Karpas-422 (cell line): ENCODE measurements around the gene SH3YL1. TPM values are rescaled to one million over a fixed set of nuclear protein-coding genes. Genes with fewer than 3 reads are reported as not detected.

Source experiments
- DNase-seq: peaks from one replicate; pipeline ENCODE4 v3.0.0-alpha.2; 2015
- H2AFZ ChIP-seq: fragments of 200-600 bp; sonication (generic); 2 replicates; pipeline ENCODE4 v1.6.1; 2014; ENCODE audit warnings: antibody characterized with exemption, low read length, mixed read lengths
- H3K27ac ChIP-seq: fragments of 200-600 bp; sonication (generic); 2 replicates; pipeline ENCODE4 v1.5.1; 2014; ENCODE audit warnings: mild to moderate bottlenecking, low read length, moderate library complexity
- H3K27me3 ChIP-seq: fragments of 200-600 bp; sonication (generic); 2 replicates; pipeline ENCODE4 v1.6.1; 2014; ENCODE audit warnings: low read length, mixed read lengths
- H3K36me3 ChIP-seq: fragments of 200-600 bp; sonication (generic); 2 replicates; pipeline ENCODE4 v1.6.1; 2014; ENCODE audit warnings: low read length, mixed read lengths; ENCODE audit not compliant: insufficient read depth
- H3K4me1 ChIP-seq: fragments of 200-600 bp; sonication (generic); 2 replicates; pipeline ENCODE4 v1.6.1; 2014; ENCODE audit warnings: mild to moderate bottlenecking, low read length, mixed read lengths
- H3K4me2 ChIP-seq: fragments of 200-600 bp; sonication (generic); 2 replicates; pipeline ENCODE4 v1.6.1; 2014; ENCODE audit warnings: low read length, low read depth, mild to moderate bottlenecking; ENCODE audit not compliant: poor library complexity, severe bottlenecking
- H3K4me3 ChIP-seq: fragments of 200-600 bp; sonication (generic); 2 replicates; pipeline ENCODE4 v1.5.1; 2014; ENCODE audit warnings: mild to moderate bottlenecking, antibody characterized with exemption, low read length, mixed read lengths
- H3K79me2 ChIP-seq: fragments of 200-600 bp; sonication (generic); 2 replicates; pipeline ENCODE4 v1.6.1; 2014; ENCODE audit warnings: mild to moderate bottlenecking, low read length, mixed read lengths
- H3K9ac ChIP-seq: fragments of 200-600 bp; sonication (generic); 2 replicates; pipeline ENCODE4 v1.6.0; 2014; ENCODE audit warnings: low read length
- H3K9me2 ChIP-seq: fragments of 200-600 bp; sonication (generic), shearing (Covaris generic); replicated peaks from 2 replicates; pipeline ENCODE4 v1.6.0; 2014; ENCODE audit warnings: mild to moderate bottlenecking, low read length, moderate library complexity; ENCODE audit not compliant: insufficient read depth
- H3K9me3 ChIP-seq: fragments of 300-700, 200-600 bp; sonication (generic); 2 replicates; pipeline ENCODE4 v1.6.1; 2014; ENCODE audit warnings: low read length, mixed read lengths
- H4K20me1 ChIP-seq: fragments of 200-600 bp; sonication (generic); 2 replicates; pipeline ENCODE4 v1.6.1; 2014; ENCODE audit warnings: mild to moderate bottlenecking, antibody characterized with exemption, low read length, low read depth; ENCODE audit not compliant: insufficient read depth
- total RNA-seq: library from RNA; depleted of rRNA; stranded (reverse); fragments of >200 nt; shearing (Covaris generic); gene quantifications from 2 replicates; pipeline ENCODE4 v1.2.3, GENCODE V29; 2014; ENCODE audit warnings: low replicate concordance

Gene SH3YL1
- total RNA-seq, 1 experiment from 2014 or later: 20.6 TPM

DNA sequence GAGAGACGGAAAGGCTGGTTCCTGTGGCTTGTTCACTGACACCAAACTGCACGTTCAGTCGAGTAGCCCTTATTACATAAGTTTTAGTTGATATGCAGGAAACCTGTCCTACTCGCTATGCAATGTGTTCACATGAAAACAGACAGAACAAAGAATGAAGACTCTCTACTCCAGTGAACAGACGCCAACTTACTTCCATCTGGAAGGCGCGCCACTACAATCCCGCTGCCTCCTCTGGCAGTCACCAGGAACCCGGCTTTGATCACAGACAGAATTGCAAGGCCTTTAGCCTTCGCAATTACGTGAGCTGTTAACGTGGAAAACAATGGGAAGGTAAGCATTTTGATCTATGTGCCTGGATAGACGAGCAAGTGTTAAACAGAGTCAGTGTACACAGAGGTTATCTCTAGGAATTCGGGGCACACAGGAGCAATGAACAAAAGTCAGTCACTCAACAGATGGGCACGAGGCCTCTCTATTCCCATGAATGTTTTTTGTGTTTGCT is 14.2 kb downstream of the SH3YL1 start:
- no peak overlapping the region for H3K4me2 ChIP-seq
- no peaks in the 10 kb centered on the region for H3K36me3 ChIP-seq
- no peaks in the 10 kb centered on the region for H3K9me3 ChIP-seq
- H2AFZ ChIP-seq: no peak overlapping the region
- H3K79me2 ChIP-seq: no peaks in the 10 kb centered on the region
- H3K4me3 ChIP-seq: no peak overlapping the region
- H3K4me1 ChIP-seq: no peaks in the 10 kb centered on the region
- H3K9ac ChIP-seq: no peak overlapping the region
- H4K20me1 ChIP-seq: no peaks in the 10 kb centered on the region
- no peaks in the 10 kb centered on the region for H3K9me2 ChIP-seq
- no peak for DNase-seq
- no peak overlapping the region for H3K27ac ChIP-seq
- H3K27me3 ChIP-seq: no peaks in the 10 kb centered on the region

GRCh38 chr2:248724-249123 is 15.1 kb downstream of the SH3YL1 start:
- DNase-seq: no peak
- Histone ChIP-seq H3K9me2 (no peaks in the 10 kb centered on the region), H3K4me2 (no peak overlapping the region), H4K20me1 (no peaks in the 10 kb centered on the region), H3K27ac (no peak overlapping the region), H3K36me3 (no peaks in the 10 kb centered on the region), H3K9ac (no peak overlapping the region), H3K9me3 (no peaks in the 10 kb centered on the region), H3K79me2 (no peaks in the 10 kb centered on the region), H3K4me3 (no peak overlapping the region), H3K4me1 (no peaks in the 10 kb centered on the region), H3K27me3 (no peaks in the 10 kb centered on the region), H2AFZ (no peak overlapping the region)

- H3K27me3 ChIP-seq: no peaks in the 10 kb centered on the region
- H3K4me1 ChIP-seq: no peaks in the 10 kb centered on the region
- H3K9me2 ChIP-seq: no peaks in the 10 kb centered on the region
- no peaks in the 10 kb centered on the region for H3K9me3 ChIP-seq
- no peak overlapping the region for H3K27ac ChIP-seq
- no peaks in the 10 kb centered on the region for H3K36me3 ChIP-seq
- H3K9ac ChIP-seq: no peak overlapping the region
- H2AFZ ChIP-seq: no peak overlapping the region
- no peak overlapping the region for H3K4me3 ChIP-seq
- DNase-seq: peak; percentile 86
- no peaks in the 10 kb centered on the region for H3K79me2 ChIP-seq
- no peak overlapping the region for H3K4me2 ChIP-seq
- no peaks in the 10 kb centered on the region for H4K20me1 ChIP-seq
Observed at GRCh38 chr2:246489-247144, 17.2 kb downstream of the SH3YL1 start.

DNA sequence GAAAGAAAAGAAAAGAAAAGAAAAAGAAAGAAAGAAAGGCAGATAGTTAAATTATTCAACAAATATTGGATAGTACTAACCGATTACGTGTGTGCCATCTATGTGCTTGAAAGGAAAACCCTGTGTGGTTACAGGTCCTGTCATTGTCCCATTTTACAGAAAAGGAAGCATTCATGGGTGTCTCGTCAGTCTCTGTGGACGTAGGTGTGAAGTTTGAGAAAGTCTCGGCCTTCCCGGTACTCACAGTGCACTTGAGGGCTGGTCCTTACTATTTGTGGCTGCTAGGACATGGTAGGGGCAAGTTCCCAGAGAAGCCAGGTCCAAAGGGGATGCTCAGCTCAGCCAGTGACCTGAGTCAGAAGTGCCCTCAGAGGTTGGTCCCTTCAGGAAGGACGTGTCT is 19.3 kb downstream of the SH3YL1 start:
- Histone ChIP-seq H3K4me2 (no peak overlapping the region), H3K4me1 (no peaks in the 10 kb centered on the region), H3K9ac (no peak overlapping the region), H4K20me1 (no peaks in the 10 kb centered on the region), H3K27me3 (no peaks in the 10 kb centered on the region), H3K79me2 (no peaks in the 10 kb centered on the region), H3K9me3 (no peaks in the 10 kb centered on the region), H3K9me2 (no peaks in the 10 kb centered on the region), H3K4me3 (no peak overlapping the region), H3K27ac (no peak overlapping the region), H3K36me3 (no peaks in the 10 kb centered on the region), H2AFZ (no peak overlapping the region)
- no peak for DNase-seq

DNA sequence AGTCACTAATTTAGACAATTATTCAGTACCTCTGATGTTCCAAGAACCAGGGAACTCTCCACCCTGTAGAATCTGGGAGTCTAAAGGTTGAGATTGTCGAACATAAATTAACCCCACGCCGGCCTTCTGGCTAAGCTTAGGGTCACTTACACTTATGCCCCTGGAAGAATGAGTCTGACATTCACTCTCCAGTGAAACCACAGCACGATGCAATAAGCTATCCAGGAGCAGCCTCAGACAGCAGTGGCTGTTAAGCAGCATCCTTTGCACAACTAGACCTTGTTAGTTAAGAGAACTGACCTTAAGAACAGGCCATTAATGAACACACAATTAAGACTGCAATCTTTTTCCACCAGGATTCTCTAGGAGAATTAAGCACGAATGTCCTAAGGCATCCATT is 25.0 kb downstream of the SH3YL1 start:
- no peaks in the 10 kb centered on the region for H3K4me1 ChIP-seq
- H3K4me2 ChIP-seq: no peak overlapping the region
- H3K9me2 ChIP-seq: no peaks in the 10 kb centered on the region
- H3K27ac ChIP-seq: no peak overlapping the region
- no peak overlapping the region for H3K4me3 ChIP-seq
- no peak overlapping the region for H2AFZ ChIP-seq
- H3K79me2 ChIP-seq: no peaks in the 10 kb centered on the region
- H4K20me1 ChIP-seq: no peaks in the 10 kb centered on the region
- H3K9me3 ChIP-seq: no peaks in the 10 kb centered on the region
- no peaks in the 10 kb centered on the region for H3K36me3 ChIP-seq
- no peak for DNase-seq
- H3K27me3 ChIP-seq: no peaks in the 10 kb centered on the region
- H3K9ac ChIP-seq: no peak overlapping the region

GRCh38 chr2:238431-238830 is 25.4 kb downstream of the SH3YL1 start:
- H3K4me2 ChIP-seq: no peak overlapping the region
- no peaks in the 10 kb centered on the region for H3K9me2 ChIP-seq
- H3K9ac ChIP-seq: no peak overlapping the region
- H3K79me2 ChIP-seq: no peaks in the 10 kb centered on the region
- H3K36me3 ChIP-seq: no peaks in the 10 kb centered on the region
- DNase-seq: no peak
- no peak overlapping the region for H3K4me3 ChIP-seq
- no peak overlapping the region for H2AFZ ChIP-seq
- H3K27ac ChIP-seq: no peak overlapping the region
- H3K4me1 ChIP-seq: no peaks in the 10 kb centered on the region
- H3K27me3 ChIP-seq: no peaks in the 10 kb centered on the region
- H4K20me1 ChIP-seq: no peaks in the 10 kb centered on the region
- no peaks in the 10 kb centered on the region for H3K9me3 ChIP-seq

DNA sequence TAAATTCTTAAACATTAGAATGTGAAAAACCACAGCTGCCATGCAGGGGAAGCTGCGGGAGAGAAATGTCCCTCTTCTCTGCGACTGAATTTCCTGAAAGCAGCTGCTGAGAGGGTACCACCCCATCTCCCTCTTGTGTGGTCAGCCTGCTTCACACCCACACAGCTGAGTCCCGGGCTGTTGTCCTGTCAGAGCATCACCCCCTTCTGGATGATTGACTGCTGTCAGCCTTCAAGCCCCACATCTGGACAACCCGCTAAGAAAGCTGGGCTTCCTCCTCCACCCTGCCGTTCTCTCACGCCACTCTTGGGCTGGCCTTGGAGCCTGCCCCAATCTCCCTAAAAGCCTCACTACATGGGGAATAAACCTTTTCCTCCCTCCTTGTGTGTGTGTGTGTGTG is 26.0 kb downstream of the SH3YL1 start:
- Histone ChIP-seq H3K27me3 (no peaks in the 10 kb centered on the region), H3K4me2 (no peak overlapping the region), H3K9me3 (no peaks in the 10 kb centered on the region), H3K9me2 (no peaks in the 10 kb centered on the region), H4K20me1 (no peaks in the 10 kb centered on the region), H3K4me1 (no peaks in the 10 kb centered on the region), H3K27ac (no peak overlapping the region), H3K36me3 (no peaks in the 10 kb centered on the region), H3K9ac (no peak overlapping the region), H3K4me3 (no peak overlapping the region), H2AFZ (no peak overlapping the region), H3K79me2 (no peaks in the 10 kb centered on the region)
- DNase-seq: no peak

- H3K9ac ChIP-seq: no peak overlapping the region
- H3K4me2 ChIP-seq: no peak overlapping the region
- H3K36me3 ChIP-seq: no peaks in the 10 kb centered on the region
- no peaks in the 10 kb centered on the region for H3K27me3 ChIP-seq
- no peaks in the 10 kb centered on the region for H4K20me1 ChIP-seq
- H2AFZ ChIP-seq: no peak overlapping the region
- no peak for DNase-seq
- no peaks in the 10 kb centered on the region for H3K9me2 ChIP-seq
- H3K4me1 ChIP-seq: no peaks in the 10 kb centered on the region
- no peak overlapping the region for H3K4me3 ChIP-seq
- H3K27ac ChIP-seq: no peak overlapping the region
- no peaks in the 10 kb centered on the region for H3K79me2 ChIP-seq
- no peaks in the 10 kb centered on the region for H3K9me3 ChIP-seq
Observed at GRCh38 chr2:236993-237539, 26.8 kb downstream of the SH3YL1 start.
